Liver (tissue), 9 donors: ENCODE data around the gene CRADD. TPM values are rescaled to one million over a fixed set of nuclear protein-coding genes. Genes with fewer than 3 reads are reported as not detected.

Experiments used
- DNase-seq: peaks from one replicate; pipeline ENCODE4 v3.0.0-alpha.2; 2017; ENCODE audit warnings: low spot score
- H3K27ac ChIP-seq, 2 donors: one replicate each; pipeline ENCODE4 v1.7.0; 2013; ENCODE audit warnings: inconsistent platforms in 2 of 2, low read length in 2 of 2, control low read depth in 1 of 2, low read depth in 1 of 2, mild to moderate bottlenecking in 1 of 2
- H3K27me3 ChIP-seq, 4 donors: one replicate each; pipeline versions ENCODE4 v1.6.1 to v1.7.0; 2013; ENCODE audit warnings: low read length in 3 of 4, inconsistent platforms in 1 of 4, mild to moderate bottlenecking in 1 of 4, moderate library complexity in 1 of 4; ENCODE audit not compliant: control insufficient read depth in 4 of 4, insufficient read depth in 4 of 4
- H3K36me3 ChIP-seq, 4 donors: one replicate each; pipeline versions ENCODE4 v1.6.1 to v1.7.0; 2013; ENCODE audit warnings: low read length in 3 of 4, mild to moderate bottlenecking in 3 of 4, low read depth in 1 of 4, moderate library complexity in 1 of 4; ENCODE audit not compliant: control insufficient read depth in 4 of 4, insufficient read depth in 3 of 4
- H3K4me1 ChIP-seq, 4 donors: one replicate each; pipeline versions ENCODE4 v1.6.1 to v1.7.0; 2013; ENCODE audit warnings: low read length in 3 of 4, mild to moderate bottlenecking in 3 of 4, moderate library complexity in 1 of 4; ENCODE audit not compliant: control insufficient read depth in 4 of 4, insufficient read depth in 4 of 4
- H3K4me3 ChIP-seq, 3 donors: one replicate each; pipeline versions ENCODE4 v1.6.1 to v1.7.0; 2013; ENCODE audit warnings: low read length in 3 of 3, control low read depth in 1 of 3, low read depth in 1 of 3, mild to moderate bottlenecking in 1 of 3
- H3K9ac ChIP-seq, 2 donors: one replicate each; pipeline ENCODE4 v1.7.0; 2013; ENCODE audit warnings: low read length in 2 of 2, mild to moderate bottlenecking in 2 of 2, moderate library complexity in 2 of 2, control low read depth in 1 of 2, low read depth in 1 of 2
- H3K9me3 ChIP-seq, 4 donors: one replicate each; pipeline versions ENCODE4 v1.6.1 to v1.7.0; 2013; ENCODE audit warnings: low read length in 3 of 4; ENCODE audit not compliant: control insufficient read depth in 4 of 4
- CTCF ChIP-seq: fragments of 150-350 bp; IDR thresholded peaks from 2 replicates; pipeline ENCODE4 v1.5.1; 2017; ENCODE audit warnings: improper control_type of control experiment, low read depth, low read length; ENCODE audit not compliant: missing input control
- EGR1 ChIP-seq, 2 donors: IDR thresholded peaks; 2 replicates each; pipeline ENCODE4 v1.6.1; 2016 to 2018; ENCODE audit warnings: antibody characterized with exemption in 2 of 2, low read depth in 2 of 2
- FOXA2 ChIP-seq: IDR thresholded peaks from 2 replicates; pipeline ENCODE4 v1.6.1; 2016; ENCODE audit warnings: antibody characterized with exemption
- GABPA ChIP-seq, 2 donors: IDR thresholded peaks in 1 of 2; conservative IDR thresholded peaks in 1 of 2; 2 replicates each; pipeline ENCODE4 v1.6.1; 2016; ENCODE audit warnings: antibody characterized with exemption in 2 of 2, mild to moderate bottlenecking in 1 of 2, moderate library complexity in 1 of 2
- HNF4A ChIP-seq, 2 donors: conservative IDR thresholded peaks; 2 replicates each; pipeline ENCODE4 v1.6.1; 2016; ENCODE audit warnings: antibody characterized with exemption in 2 of 2, mild to moderate bottlenecking in 2 of 2
- HNF4G ChIP-seq: IDR thresholded peaks from 2 replicates; pipeline ENCODE4 v1.6.1; 2016; ENCODE audit warnings: antibody characterized with exemption
- JUND ChIP-seq, 2 donors: IDR thresholded peaks; 2 replicates each; pipeline ENCODE4 v1.6.1; 2016; ENCODE audit warnings: antibody characterized with exemption in 2 of 2
- RXRA ChIP-seq, 2 donors: IDR thresholded peaks; 2 replicates each; pipeline ENCODE4 v1.6.1; 2017 to 2018; ENCODE audit warnings: antibody characterized with exemption in 2 of 2, mild to moderate bottlenecking in 1 of 2
- WGBS: extraction: QIAGEN DNeasy Blood & Tissue Kit; methylation state at CpG from one replicate; pipeline ENCODE4 v1.1.7; 2013; 5-methylcytosine and 5-hydroxymethylcytosine counted together
- polyA plus RNA-seq, 2 donors: library from polyadenylated mRNA; stranded (reverse) in 1 of 2; unstranded in 1 of 2; fragments of 200-250 nt in 1 of 2; fragments of >200 nt in 1 of 2; fragmentation: Nextera tagmentation in 1 of 2; extraction: Ambion mirVana in 1 of 2; gene quantifications; one replicate each; pipeline versions ENCODE4 v1.2.1 to v1.2.3, GENCODE V29; 2013 to 2015
- total RNA-seq, 2 donors: library from RNA; depleted of rRNA; stranded (reverse); fragments of >200 nt; gene quantifications; one replicate each; pipeline ENCODE4 v1.2.3, GENCODE V29; 2014
- TF ChIP-seq, protein P1 (sequence below): IDR thresholded peaks from 2 replicates; pipeline ENCODE4 v1.6.1; 2016; ENCODE audit warnings: antibody characterized with exemption, mild to moderate bottlenecking
- donor health status: healthy.
- donor health status: healthy.
- donor health status: healthy.
- donor health status: healthy.
- donor health status: healthy.

The CRADD gene
- total and polyA plus RNA-seq, 4 donors, result 19.4 to 48.9 (median 29.6) TPM

DNA sequence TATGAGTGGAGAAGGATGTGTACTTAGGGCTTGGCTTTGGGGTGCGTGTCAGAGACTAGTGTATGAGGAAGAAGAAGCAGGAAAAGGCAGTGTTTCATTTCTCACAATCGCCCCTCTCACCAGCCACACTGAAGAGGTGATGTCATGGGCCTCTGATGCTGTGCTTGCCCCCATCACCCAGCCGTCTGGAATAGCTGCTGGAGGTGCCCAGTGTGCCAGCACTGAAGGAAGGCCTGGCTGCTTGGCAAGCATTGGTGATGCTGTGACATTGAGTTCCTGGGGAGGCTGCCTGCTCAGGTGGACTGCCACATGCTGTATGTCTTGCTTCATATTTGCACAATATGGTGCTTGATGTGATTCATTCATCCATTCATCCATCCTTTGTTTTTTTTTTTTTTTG lies 56.2 kb downstream of the CRADD start:
- Histone ChIP-seq H3K27me3 (no peaks in the 10 kb centered on the region), H3K4me1 (peaks cover 0 to 20% (median 14%) of the 10 kb centered on the region in 4 donors), H3K4me3 (no peak overlapping the region), H3K9me3 (no peaks in the 10 kb centered on the region), H3K36me3 (no peaks in the 10 kb centered on the region), H3K9ac (no peak overlapping the region), H3K27ac (no peak overlapping the region)
- 78% methylated on average over 3 of the region's 3 CpGs for WGBS
- no peak for TF ChIP-seq JUND (IDR thresholded peaks at IDR 0.05)
- TF ChIP-seq RXRA (IDR thresholded peaks at IDR 0.05), result no peak
- no peak for TF ChIP-seq FOXA2
- no peak for TF ChIP-seq GABPA (IDR thresholded peaks at IDR 0.05 in 1 of 2, conservative IDR thresholded peaks at IDR 0.05 in 1 of 2)
- no peak for TF ChIP-seq HNF4A (conservative IDR thresholded peaks at IDR 0.05)
- TF ChIP-seq CTCF, result no peak
- DNase-seq, result no peak

DNA sequence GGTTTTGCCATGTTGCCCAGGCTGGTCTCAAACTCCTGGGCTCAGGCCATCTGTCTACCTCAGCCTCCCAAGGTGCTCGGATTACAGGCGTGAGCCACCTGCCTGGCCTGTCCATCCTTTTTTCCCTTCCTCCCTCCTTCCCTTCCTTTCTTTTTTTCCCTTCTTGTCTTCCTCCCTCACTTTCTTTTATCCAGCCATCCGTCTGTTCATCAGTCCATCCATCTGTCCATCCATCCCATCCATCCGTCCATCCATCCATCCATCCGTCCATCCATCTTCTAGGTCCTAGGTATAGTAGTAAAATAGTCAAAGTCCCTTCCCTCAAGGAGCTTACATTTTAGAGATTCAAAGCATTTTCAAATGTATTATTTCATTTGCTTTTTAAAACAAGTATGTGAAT lies 56.8 kb downstream of the CRADD start:
- H3K27me3 ChIP-seq, result no peaks in the 10 kb centered on the region
- H3K4me3 ChIP-seq, result no peak overlapping the region
- no peak overlapping the region for H3K27ac ChIP-seq
- no peak for DNase-seq
- H3K9me3 ChIP-seq, result no peaks in the 10 kb centered on the region
- TF ChIP-seq HNF4G, result no peak
- H3K9ac ChIP-seq, result no peak overlapping the region
- peaks cover under 1 to 15% (median 14%) of the 10 kb centered on the region in 4 donors for H3K4me1 ChIP-seq
- WGBS, result 99% methylated on average over 5 of the region's 5 CpGs
- no peaks in the 10 kb centered on the region for H3K36me3 ChIP-seq

GRCh38 chr12:93734784-93735183 lies 57.6 kb downstream of the CRADD start:
- Histone ChIP-seq H3K27me3 (no peaks in the 10 kb centered on the region), H3K4me3 (no peak overlapping the region), H3K4me1 (peaks cover 1 to 14% (median 11%) of the 10 kb centered on the region in 4 donors), H3K9me3 (no peaks in the 10 kb centered on the region), H3K27ac (no peak overlapping the region), H3K36me3 (no peaks in the 10 kb centered on the region), H3K9ac (no peak overlapping the region)
- whole genome bisulfite sequencing, result 95% methylated on average over 2 of the region's 2 CpGs
- no peak for DNase-seq
- TF ChIP-seq, protein P1, sequence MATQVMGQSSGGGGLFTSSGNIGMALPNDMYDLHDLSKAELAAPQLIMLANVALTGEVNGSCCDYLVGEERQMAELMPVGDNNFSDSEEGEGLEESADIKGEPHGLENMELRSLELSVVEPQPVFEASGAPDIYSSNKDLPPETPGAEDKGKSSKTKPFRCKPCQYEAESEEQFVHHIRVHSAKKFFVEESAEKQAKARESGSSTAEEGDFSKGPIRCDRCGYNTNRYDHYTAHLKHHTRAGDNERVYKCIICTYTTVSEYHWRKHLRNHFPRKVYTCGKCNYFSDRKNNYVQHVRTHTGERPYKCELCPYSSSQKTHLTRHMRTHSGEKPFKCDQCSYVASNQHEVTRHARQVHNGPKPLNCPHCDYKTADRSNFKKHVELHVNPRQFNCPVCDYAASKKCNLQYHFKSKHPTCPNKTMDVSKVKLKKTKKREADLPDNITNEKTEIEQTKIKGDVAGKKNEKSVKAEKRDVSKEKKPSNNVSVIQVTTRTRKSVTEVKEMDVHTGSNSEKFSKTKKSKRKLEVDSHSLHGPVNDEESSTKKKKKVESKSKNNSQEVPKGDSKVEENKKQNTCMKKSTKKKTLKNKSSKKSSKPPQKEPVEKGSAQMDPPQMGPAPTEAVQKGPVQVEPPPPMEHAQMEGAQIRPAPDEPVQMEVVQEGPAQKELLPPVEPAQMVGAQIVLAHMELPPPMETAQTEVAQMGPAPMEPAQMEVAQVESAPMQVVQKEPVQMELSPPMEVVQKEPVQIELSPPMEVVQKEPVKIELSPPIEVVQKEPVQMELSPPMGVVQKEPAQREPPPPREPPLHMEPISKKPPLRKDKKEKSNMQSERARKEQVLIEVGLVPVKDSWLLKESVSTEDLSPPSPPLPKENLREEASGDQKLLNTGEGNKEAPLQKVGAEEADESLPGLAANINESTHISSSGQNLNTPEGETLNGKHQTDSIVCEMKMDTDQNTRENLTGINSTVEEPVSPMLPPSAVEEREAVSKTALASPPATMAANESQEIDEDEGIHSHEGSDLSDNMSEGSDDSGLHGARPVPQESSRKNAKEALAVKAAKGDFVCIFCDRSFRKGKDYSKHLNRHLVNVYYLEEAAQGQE, result no peak
- TF ChIP-seq JUND (IDR thresholded peaks at IDR 0.05) (no peak), GABPA (IDR thresholded peaks at IDR 0.05 in 1 of 2, conservative IDR thresholded peaks at IDR 0.05 in 1 of 2) (no peak), EGR1 (IDR thresholded peaks at IDR 0.05; ENCODE audit: low read depth in 2 of 2) (no peak)
